Measurements from ENCODE around the gene LIME1.

DNA sequence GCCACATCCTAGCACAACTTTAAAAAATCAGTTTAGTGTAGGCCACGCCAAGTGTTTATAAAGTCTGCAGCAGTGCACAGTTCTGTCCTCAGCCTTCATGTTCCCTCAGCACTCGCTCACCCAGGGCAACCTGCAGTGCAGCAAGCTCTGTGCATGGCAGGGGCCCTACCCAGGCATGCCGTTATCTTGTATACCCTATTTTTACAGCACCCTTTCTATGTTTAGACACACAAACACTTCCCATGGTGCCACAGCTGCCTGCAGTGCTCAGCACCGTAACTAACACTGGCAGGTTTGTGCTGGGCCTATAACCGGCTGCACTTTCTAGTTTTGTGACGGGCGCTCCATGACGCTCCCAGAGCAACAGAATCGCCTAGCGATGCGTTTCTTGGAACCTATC, 50.8 kb downstream of the LIME1 start:
- TF ChIP-seq NFE2L2 (IDR thresholded peaks at IDR 0.05; ENCODE audit: low read depth, low read length): no peak
- no peak for TF ChIP-seq MAZ (IDR thresholded peaks at IDR 0.05; ENCODE audit: borderline replicate concordance, low read depth, low read length)
- TF ChIP-seq, protein P1, sequence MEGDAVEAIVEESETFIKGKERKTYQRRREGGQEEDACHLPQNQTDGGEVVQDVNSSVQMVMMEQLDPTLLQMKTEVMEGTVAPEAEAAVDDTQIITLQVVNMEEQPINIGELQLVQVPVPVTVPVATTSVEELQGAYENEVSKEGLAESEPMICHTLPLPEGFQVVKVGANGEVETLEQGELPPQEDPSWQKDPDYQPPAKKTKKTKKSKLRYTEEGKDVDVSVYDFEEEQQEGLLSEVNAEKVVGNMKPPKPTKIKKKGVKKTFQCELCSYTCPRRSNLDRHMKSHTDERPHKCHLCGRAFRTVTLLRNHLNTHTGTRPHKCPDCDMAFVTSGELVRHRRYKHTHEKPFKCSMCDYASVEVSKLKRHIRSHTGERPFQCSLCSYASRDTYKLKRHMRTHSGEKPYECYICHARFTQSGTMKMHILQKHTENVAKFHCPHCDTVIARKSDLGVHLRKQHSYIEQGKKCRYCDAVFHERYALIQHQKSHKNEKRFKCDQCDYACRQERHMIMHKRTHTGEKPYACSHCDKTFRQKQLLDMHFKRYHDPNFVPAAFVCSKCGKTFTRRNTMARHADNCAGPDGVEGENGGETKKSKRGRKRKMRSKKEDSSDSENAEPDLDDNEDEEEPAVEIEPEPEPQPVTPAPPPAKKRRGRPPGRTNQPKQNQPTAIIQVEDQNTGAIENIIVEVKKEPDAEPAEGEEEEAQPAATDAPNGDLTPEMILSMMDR (conservative IDR thresholded peaks at IDR 0.05; ENCODE audit: low read depth, low read length): no peak
- TF ChIP-seq RAD21 (IDR thresholded peaks at IDR 0.05; ENCODE audit: low read length): no peak
- no peak for TF ChIP-seq SMC3 (IDR thresholded peaks at IDR 0.05; ENCODE audit: low read depth, low read length)
- no peak for TF ChIP-seq POLR2A (IDR thresholded peaks at IDR 0.05; ENCODE audit: low read depth, low read length)
- no peak for TF ChIP-seq FOS (IDR thresholded peaks at IDR 0.05; ENCODE audit: low read depth, low read length)
- TF ChIP-seq, protein P2, sequence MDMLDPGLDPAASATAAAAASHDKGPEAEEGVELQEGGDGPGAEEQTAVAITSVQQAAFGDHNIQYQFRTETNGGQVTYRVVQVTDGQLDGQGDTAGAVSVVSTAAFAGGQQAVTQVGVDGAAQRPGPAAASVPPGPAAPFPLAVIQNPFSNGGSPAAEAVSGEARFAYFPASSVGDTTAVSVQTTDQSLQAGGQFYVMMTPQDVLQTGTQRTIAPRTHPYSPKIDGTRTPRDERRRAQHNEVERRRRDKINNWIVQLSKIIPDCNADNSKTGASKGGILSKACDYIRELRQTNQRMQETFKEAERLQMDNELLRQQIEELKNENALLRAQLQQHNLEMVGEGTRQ (IDR thresholded peaks at IDR 0.05; ENCODE audit: low read depth, low read length): no peak
- TF ChIP-seq MAFK (IDR thresholded peaks at IDR 0.05; ENCODE audit: low read depth, low read length): no peak
- TF ChIP-seq BHLHE40 (IDR thresholded peaks at IDR 0.05; ENCODE audit: low read depth, low read length): no peak
- TF ChIP-seq, protein P3, sequence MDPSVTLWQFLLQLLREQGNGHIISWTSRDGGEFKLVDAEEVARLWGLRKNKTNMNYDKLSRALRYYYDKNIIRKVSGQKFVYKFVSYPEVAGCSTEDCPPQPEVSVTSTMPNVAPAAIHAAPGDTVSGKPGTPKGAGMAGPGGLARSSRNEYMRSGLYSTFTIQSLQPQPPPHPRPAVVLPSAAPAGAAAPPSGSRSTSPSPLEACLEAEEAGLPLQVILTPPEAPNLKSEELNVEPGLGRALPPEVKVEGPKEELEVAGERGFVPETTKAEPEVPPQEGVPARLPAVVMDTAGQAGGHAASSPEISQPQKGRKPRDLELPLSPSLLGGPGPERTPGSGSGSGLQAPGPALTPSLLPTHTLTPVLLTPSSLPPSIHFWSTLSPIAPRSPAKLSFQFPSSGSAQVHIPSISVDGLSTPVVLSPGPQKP (IDR thresholded peaks at IDR 0.05; ENCODE audit: borderline replicate concordance, low read depth, low read length): no peak
- no peak for TF ChIP-seq RFX5 (IDR thresholded peaks at IDR 0.05; ENCODE audit: low read depth, low read length)
- no peak for TF ChIP-seq CEBPB (IDR thresholded peaks at IDR 0.05; ENCODE audit: low read depth, low read length)
- TF ChIP-seq MXI1 (IDR thresholded peaks at IDR 0.05; ENCODE audit: borderline replicate concordance, low read depth, low read length): no peak

Data from IMR-90 (cell line).